ENCODE results near the gene STPG4.

- TF ChIP-seq CTCF (IDR thresholded peaks at IDR 0.05) (no peak), EP300 (IDR thresholded peaks at IDR 0.05) (no peak)
Measured at GRCh38 chr2:47057687-47058002, 97.5 kb downstream of the STPG4 start.

All from esophagus muscularis mucosa (tissue), 3 donors.